PC-9 (cell line): ENCODE measurements around the gene PLA2G2D.

Source experiments
- CTCF ChIP-seq: fragments of 200-600 bp; sonication (generic); conservative IDR thresholded peaks from 2 replicates; pipeline ENCODE4 v1.6.1; 2017; ENCODE audit warnings: mixed run types, antibody characterized with exemption, mild to moderate bottlenecking, moderate library complexity
- EZH2 ChIP-seq: fragments of 200-600 bp; sonication (generic); IDR thresholded peaks from 2 replicates; pipeline ENCODE4 v1.8.0; 2017; ENCODE audit warnings: antibody characterized with exemption, low read depth

GRCh38 chr1:20071416-20071815 is 47.9 kb downstream of the PLA2G2D start:
- TF ChIP-seq CTCF (no peak), EZH2 (no peak)
